IPS DF 6.9 (cell line): ENCODE results near the gene MAD1L1.

Experiments
- DNase-seq: peaks from one replicate; pipeline ENCODE4 v3.0.0-alpha.2; 2013; ENCODE audit warnings: low read depth, low spot score
- H3K27ac ChIP-seq: one replicate; pipeline ENCODE4 v1.5.1; 2013; ENCODE audit warnings: low read length, control low read depth
- H3K27me3 ChIP-seq: 2 replicates; pipeline ENCODE4 v1.6.1; 2013; ENCODE audit warnings: mild to moderate bottlenecking, low read length; ENCODE audit not compliant: control insufficient read depth, insufficient read depth
- H3K36me3 ChIP-seq: 2 replicates; pipeline ENCODE4 v1.6.1; 2013; ENCODE audit warnings: low read length; ENCODE audit not compliant: control insufficient read depth, insufficient read depth
- H3K4me1 ChIP-seq: 2 replicates; pipeline ENCODE4 v1.6.1; 2013; ENCODE audit warnings: low read length; ENCODE audit not compliant: control insufficient read depth, insufficient read depth
- H3K4me3 ChIP-seq: 2 replicates; pipeline ENCODE4 v1.5.1; 2013; ENCODE audit warnings: mild to moderate bottlenecking, low read length
- H3K9me3 ChIP-seq: 2 replicates; pipeline ENCODE4 v1.6.1; 2013; ENCODE audit warnings: low read length, inconsistent platforms; ENCODE audit not compliant: control insufficient read depth, insufficient read depth
- WGBS: extraction: QIAGEN DNeasy Blood & Tissue Kit; methylation state at CpG from one replicate; pipeline ENCODE4 v1.1.7; 2013; ENCODE audit warnings: mixed read lengths, missing lambda C conversion rate; ENCODE audit not compliant: insufficient read length, insufficient coverage; 5-methylcytosine and 5-hydroxymethylcytosine counted together

The MAD1L1 gene

GRCh38 chr7:2084781-2085505, 147.8 kb downstream of the MAD1L1 start:
- no peaks in the 10 kb centered on the region for H3K27me3 ChIP-seq

GRCh38 chr7:2084331-2084730, 148.4 kb downstream of the MAD1L1 start:
- H3K27ac ChIP-seq, result no peak overlapping the region
- no peak for DNase-seq
- H3K4me3 ChIP-seq, result no peak overlapping the region
- H3K27me3 ChIP-seq, result no peaks in the 10 kb centered on the region
- no peaks in the 10 kb centered on the region for H3K9me3 ChIP-seq
- WGBS, result no CpG with 5 or more reads among the region's 18 CpGs
- H3K36me3 ChIP-seq, result peaks cover 4% of the 10 kb centered on the region; the same call in 1 of the 2 replicates
- no peaks in the 10 kb centered on the region for H3K4me1 ChIP-seq

More at GRCh38 chr7:2084781-2085505, 147.8 kb downstream of the MAD1L1 start:
- no peak overlapping the region for H3K27ac ChIP-seq
- no CpG with 5 or more reads among the region's 25 CpGs for WGBS
- H3K4me3 ChIP-seq, result no peak overlapping the region
- no peak for DNase-seq
- H3K9me3 ChIP-seq, result no peaks in the 10 kb centered on the region
- H3K36me3 ChIP-seq, result peaks cover 4% of the 10 kb centered on the region; the same call in 1 of the 2 replicates
- H3K4me1 ChIP-seq, result no peaks in the 10 kb centered on the region

- no CpG with 5 or more reads among the region's 17 CpGs for WGBS
- no peak for DNase-seq
- H3K27ac ChIP-seq, result no peak overlapping the region
- no peaks in the 10 kb centered on the region; the same call in 1 of the 2 replicates for H3K4me1 ChIP-seq
- peaks cover 4% of the 10 kb centered on the region; the same call in 1 of the 2 replicates for H3K36me3 ChIP-seq
- H3K9me3 ChIP-seq, result no peaks in the 10 kb centered on the region
- H3K4me3 ChIP-seq, result no peak overlapping the region
- no peaks in the 10 kb centered on the region for H3K27me3 ChIP-seq
Observed at GRCh38 chr7:2083362-2083761, 149.4 kb downstream of the MAD1L1 start.

- Histone ChIP-seq H3K27ac (no peak overlapping the region), H3K4me1 (no peaks in the 10 kb centered on the region; the same call in 1 of the 2 replicates), H3K9me3 (no peaks in the 10 kb centered on the region), H3K4me3 (no peak overlapping the region), H3K36me3 (peaks cover 4% of the 10 kb centered on the region; the same call in 1 of the 2 replicates), H3K27me3 (no peaks in the 10 kb centered on the region)
- no peak for DNase-seq
- WGBS, result no CpG with 5 or more reads among the region's 31 CpGs
Observed at GRCh38 chr7:2082139-2082998, 150.4 kb downstream of the MAD1L1 start.

- DNase-seq, result no peak
- Histone ChIP-seq H3K36me3 (peaks cover 7% of the 10 kb centered on the region; the same call in 1 of the 2 replicates), H3K4me3 (no peak overlapping the region), H3K27me3 (no peaks in the 10 kb centered on the region), H3K9me3 (no peaks in the 10 kb centered on the region), H3K4me1 (no peaks in the 10 kb centered on the region; the same call in 1 of the 2 replicates), H3K27ac (no peak overlapping the region)
- WGBS, result no CpG with 5 or more reads among the region's 24 CpGs
Observed at GRCh38 chr7:2081526-2082135, 151.1 kb downstream of the MAD1L1 start.

- no peaks in the 10 kb centered on the region; the same call in 1 of the 2 replicates for H3K4me1 ChIP-seq
- DNase-seq, result no peak
- no CpG with 5 or more reads among the region's 14 CpGs for WGBS
Observed at GRCh38 chr7:2080477-2080876, 152.3 kb downstream of the MAD1L1 start.

GRCh38 chr7:2080060-2080387, 152.7 kb downstream of the MAD1L1 start:
- Histone ChIP-seq H3K9me3 (no peaks in the 10 kb centered on the region), H3K4me1 (no peaks in the 10 kb centered on the region; the same call in 1 of the 2 replicates), H3K27me3 (no peaks in the 10 kb centered on the region), H3K27ac (no peak overlapping the region), H3K4me3 (no peak overlapping the region), H3K36me3 (peaks cover 8% of the 10 kb centered on the region; the same call in 1 of the 2 replicates)
- DNase-seq, result no peak
- no CpG with 5 or more reads among the region's 6 CpGs for WGBS

More at GRCh38 chr7:2080477-2080876, 152.3 kb downstream of the MAD1L1 start:
- Histone ChIP-seq H3K27me3 (no peaks in the 10 kb centered on the region), H3K27ac (no peak overlapping the region), H3K4me3 (no peak overlapping the region), H3K36me3 (peaks cover 8% of the 10 kb centered on the region; the same call in 1 of the 2 replicates), H3K9me3 (no peaks in the 10 kb centered on the region)

- WGBS, result no CpG with 5 or more reads among the region's 22 CpGs
- H3K4me1 ChIP-seq, result no peaks in the 10 kb centered on the region; the same call in 1 of the 2 replicates
- no peak for DNase-seq
- no peak overlapping the region for H3K27ac ChIP-seq
- H3K9me3 ChIP-seq, result no peaks in the 10 kb centered on the region
- H3K4me3 ChIP-seq, result no peak overlapping the region
- peaks cover 8% of the 10 kb centered on the region; the same call in 1 of the 2 replicates for H3K36me3 ChIP-seq
- H3K27me3 ChIP-seq, result no peaks in the 10 kb centered on the region
Observed at GRCh38 chr7:2079332-2080059, 153.2 kb downstream of the MAD1L1 start.

- no peaks in the 10 kb centered on the region; the same call in 1 of the 2 replicates for H3K4me1 ChIP-seq
- peaks cover 4% of the 10 kb centered on the region; the same call in 1 of the 2 replicates for H3K36me3 ChIP-seq
- H3K27me3 ChIP-seq, result no peaks in the 10 kb centered on the region
- DNase-seq, result no peak
- H3K4me3 ChIP-seq, result no peak overlapping the region
- no peaks in the 10 kb centered on the region for H3K9me3 ChIP-seq
- H3K27ac ChIP-seq, result no peak overlapping the region
- WGBS, result no CpG with 5 or more reads among the region's 15 CpGs
Observed at GRCh38 chr7:2078899-2079298, 153.8 kb downstream of the MAD1L1 start.
